Adipocyte (in vitro differentiated cells): Measurements from ENCODE around the gene IL17RA.

Experiments used
- DNase-seq: peaks from one replicate; pipeline ENCODE4 v3.0.0-alpha.2; 2015; ENCODE audit warnings: low read depth
- H3K27me3 ChIP-seq: replicated peaks from 2 replicates; pipeline ENCODE4 v1.7.0; 2013; ENCODE audit warnings: mild to moderate bottlenecking, low read length, moderate library complexity; ENCODE audit not compliant: control insufficient read depth, insufficient read depth
- H3K36me3 ChIP-seq: 2 replicates; pipeline ENCODE4 v1.7.0; 2013; ENCODE audit warnings: low read length, mild to moderate bottlenecking, moderate library complexity; ENCODE audit not compliant: control insufficient read depth, insufficient read depth, severe bottlenecking
- H3K4me1 ChIP-seq: 2 replicates; pipeline ENCODE4 v1.7.0; 2013; ENCODE audit warnings: mild to moderate bottlenecking, low read length, moderate library complexity; ENCODE audit not compliant: control insufficient read depth, insufficient read depth
- H3K4me3 ChIP-seq: 2 replicates; pipeline ENCODE4 v1.7.0; 2013; ENCODE audit warnings: mild to moderate bottlenecking, low read length, moderate library complexity
- H3K9ac ChIP-seq: 2 replicates; pipeline ENCODE4 v1.7.0; 2013; ENCODE audit warnings: mild to moderate bottlenecking, low read length, moderate library complexity
- H3K9me3 ChIP-seq: 2 replicates; pipeline ENCODE4 v1.7.0; 2013; ENCODE audit warnings: mild to moderate bottlenecking, low read length, moderate library complexity; ENCODE audit not compliant: control insufficient read depth

The IL17RA gene

GRCh38 chr22:17108256-17109112, 23.7 kb downstream of the IL17RA start:
- Histone ChIP-seq H3K9me3 (no peaks in the 10 kb centered on the region), H3K36me3 (peaks cover 61% of the 10 kb centered on the region), H3K27me3 (no peaks in the 10 kb centered on the region), H3K4me1 (no peaks in the 10 kb centered on the region), H3K9ac (no peak overlapping the region), H3K4me3 (no peak overlapping the region)
- no peak for DNase-seq

GRCh38 chr22:17109113-17109865, 24.5 kb downstream of the IL17RA start:
- Histone ChIP-seq H3K9ac (no peak overlapping the region), H3K4me3 (no peak overlapping the region), H3K36me3 (peaks cover 58% of the 10 kb centered on the region), H3K4me1 (no peaks in the 10 kb centered on the region), H3K27me3 (no peaks in the 10 kb centered on the region), H3K9me3 (no peaks in the 10 kb centered on the region)
- DNase-seq = no peak

GRCh38 chr22:17109976-17110375, 25.2 kb downstream of the IL17RA start:
- Histone ChIP-seq H3K4me1 (no peaks in the 10 kb centered on the region), H3K27me3 (no peaks in the 10 kb centered on the region), H3K9ac (no peak overlapping the region), H3K4me3 (no peak overlapping the region), H3K9me3 (no peaks in the 10 kb centered on the region), H3K36me3 (peaks cover 51% of the 10 kb centered on the region)
- DNase-seq = no peak

GRCh38 chr22:17110791-17111550, 26.2 kb downstream of the IL17RA start:
- peaks cover 41% of the 10 kb centered on the region for H3K36me3 ChIP-seq
- no peaks in the 10 kb centered on the region for H3K4me1 ChIP-seq
- H3K9me3 ChIP-seq = no peaks in the 10 kb centered on the region
- DNase-seq = no peak
- H3K27me3 ChIP-seq = no peaks in the 10 kb centered on the region
- no peak overlapping the region for H3K9ac ChIP-seq
- no peak overlapping the region for H3K4me3 ChIP-seq

GRCh38 chr22:17112491-17113042, 27.8 kb downstream of the IL17RA start:
- Histone ChIP-seq H3K4me1 (no peaks in the 10 kb centered on the region), H3K9ac (no peak overlapping the region), H3K9me3 (no peaks in the 10 kb centered on the region), H3K27me3 (peaks cover 6% of the 10 kb centered on the region), H3K4me3 (no peak overlapping the region), H3K36me3 (peaks cover 25% of the 10 kb centered on the region)
- no peak for DNase-seq

- Histone ChIP-seq H3K9me3 (no peaks in the 10 kb centered on the region), H3K4me3 (no peak overlapping the region), H3K9ac (no peak overlapping the region), H3K4me1 (no peaks in the 10 kb centered on the region), H3K36me3 (peaks cover 15% of the 10 kb centered on the region), H3K27me3 (peaks cover 16% of the 10 kb centered on the region)
- no peak for DNase-seq
These were observed 28.8 kb downstream of the IL17RA start for GRCh38 chr22:17113600-17113999.

- no peaks in the 10 kb centered on the region for H3K9me3 ChIP-seq
- no peak overlapping the region for H3K4me3 ChIP-seq
- no peak overlapping the region for H3K9ac ChIP-seq
- no peaks in the 10 kb centered on the region for H3K4me1 ChIP-seq
- H3K27me3 ChIP-seq = peaks cover 23% of the 10 kb centered on the region
- no peak for DNase-seq
- peaks cover 8% of the 10 kb centered on the region for H3K36me3 ChIP-seq
These were observed 29.5 kb downstream of the IL17RA start for GRCh38 chr22:17114173-17114897.

- no peak for DNase-seq
- no peak overlapping the region for H3K4me3 ChIP-seq
- peaks cover 29% of the 10 kb centered on the region for H3K27me3 ChIP-seq
- peaks cover 2% of the 10 kb centered on the region for H3K36me3 ChIP-seq
- H3K4me1 ChIP-seq = no peaks in the 10 kb centered on the region
- no peaks in the 10 kb centered on the region for H3K9me3 ChIP-seq
- H3K9ac ChIP-seq = no peak overlapping the region
These were observed 30.1 kb downstream of the IL17RA start for GRCh38 chr22:17114898-17115235.

GRCh38 chr22:17115236-17115635, 30.4 kb downstream of the IL17RA start:
- no peak for DNase-seq
- Histone ChIP-seq H3K9me3 (no peaks in the 10 kb centered on the region), H3K4me3 (no peak overlapping the region), H3K36me3 (no peaks in the 10 kb centered on the region), H3K27me3 (peaks cover 29% of the 10 kb centered on the region), H3K9ac (no peak overlapping the region), H3K4me1 (no peaks in the 10 kb centered on the region)

- Histone ChIP-seq H3K9me3 (no peaks in the 10 kb centered on the region), H3K4me3 (no peak overlapping the region), H3K36me3 (no peaks in the 10 kb centered on the region), H3K4me1 (no peaks in the 10 kb centered on the region), H3K27me3 (peaks cover 29% of the 10 kb centered on the region), H3K9ac (no peak overlapping the region)
- DNase-seq = no peak
These were observed 31.3 kb downstream of the IL17RA start for GRCh38 chr22:17115945-17116565.
